ENCODE data around the gene ADAMTS20.

DNA sequence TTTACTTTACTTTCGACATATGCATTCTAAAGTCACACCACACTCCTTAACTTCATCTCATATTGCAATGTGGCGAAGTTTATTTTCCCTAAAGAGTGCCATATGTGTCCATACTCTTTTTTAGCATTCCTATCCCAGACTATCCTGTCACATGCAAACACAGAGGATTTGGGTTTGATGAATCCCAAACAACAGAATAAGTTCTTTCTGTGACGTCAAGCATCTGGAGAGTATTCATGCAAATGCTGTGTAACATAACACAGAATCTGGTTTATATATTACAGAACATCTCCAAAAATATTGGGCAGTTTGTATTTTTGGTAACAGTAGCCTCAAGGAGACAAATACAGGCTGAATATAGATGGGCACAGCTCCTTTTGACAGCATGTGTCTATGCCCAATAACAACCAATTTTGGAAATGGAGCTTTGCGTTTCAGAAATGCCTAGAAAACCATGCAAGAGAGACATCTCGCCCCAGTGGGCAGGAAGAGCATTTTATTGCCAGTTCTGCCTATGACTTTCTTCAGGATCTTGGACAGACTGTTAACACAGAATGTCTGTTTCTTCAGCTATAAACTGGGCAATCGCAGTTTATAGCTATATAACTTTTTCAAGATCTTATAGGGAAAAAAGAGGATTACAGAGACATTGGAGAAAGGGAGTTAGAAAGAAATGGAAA is 190.8 kb downstream of the ADAMTS20 start:
- TF ChIP-seq SUZ12 (IDR thresholded peaks at IDR 0.05) = no peak
- TF ChIP-seq, protein P1, sequence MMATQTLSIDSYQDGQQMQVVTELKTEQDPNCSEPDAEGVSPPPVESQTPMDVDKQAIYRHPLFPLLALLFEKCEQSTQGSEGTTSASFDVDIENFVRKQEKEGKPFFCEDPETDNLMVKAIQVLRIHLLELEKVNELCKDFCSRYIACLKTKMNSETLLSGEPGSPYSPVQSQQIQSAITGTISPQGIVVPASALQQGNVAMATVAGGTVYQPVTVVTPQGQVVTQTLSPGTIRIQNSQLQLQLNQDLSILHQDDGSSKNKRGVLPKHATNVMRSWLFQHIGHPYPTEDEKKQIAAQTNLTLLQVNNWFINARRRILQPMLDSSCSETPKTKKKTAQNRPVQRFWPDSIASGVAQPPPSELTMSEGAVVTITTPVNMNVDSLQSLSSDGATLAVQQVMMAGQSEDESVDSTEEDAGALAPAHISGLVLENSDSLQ (IDR thresholded peaks at IDR 0.05) = no peak
- no peak for TF ChIP-seq FOXK2 (IDR thresholded peaks at IDR 0.05)
